Cardiac muscle cell (in vitro differentiated cells and primary cell): ENCODE measurements around the gene HOXA3. TPM values are rescaled to one million over a fixed set of nuclear protein-coding genes. Genes with fewer than 3 reads are reported as not detected.

ENCODE experiments used
- DNase-seq, 2 donors: peaks; one replicate each; pipeline versions ENCODE4 v3.0.0 to v3.0.0-alpha.2; 2010 to 2017; ENCODE audit warnings: low read depth in 1 of 2, low spot score in 1 of 2
- H3K27ac ChIP-seq: fragments of 200-600 bp; sonication (generic); 2 replicates; pipeline ENCODE4 v1.5.1; 2016
- H3K27me3 ChIP-seq: fragments of 200-600 bp; sonication (generic); 2 replicates; pipeline ENCODE4 v1.6.0; 2016; ENCODE audit warnings: control low read depth
- H3K36me3 ChIP-seq: fragments of 200-600 bp; sonication (generic); 2 replicates; pipeline ENCODE4 v1.5.1; 2016; ENCODE audit warnings: control low read depth
- H3K4me1 ChIP-seq: fragments of 200-600 bp; sonication (generic); 2 replicates; pipeline ENCODE4 v1.8.1; 2017; ENCODE audit warnings: low read depth, mild to moderate bottlenecking, mixed run types
- H3K4me3 ChIP-seq: fragments of 200-600 bp; sonication (generic); 2 replicates; pipeline ENCODE4 v1.5.1; 2016; ENCODE audit warnings: mild to moderate bottlenecking
- H3K9me3 ChIP-seq: fragments of 200-600 bp; sonication (generic); 2 replicates; pipeline ENCODE4 v1.5.1; 2017; ENCODE audit warnings: low read depth, mild to moderate bottlenecking, control low read depth
- polyA plus RNA-seq: library from polyadenylated mRNA; unstranded; fragments of >200 nt; fragmentation: Nextera tagmentation; extraction: Ambion mirVana; gene quantifications from 2 replicates; pipeline ENCODE4 v1.2.1, GENCODE V29; 2016
- total RNA-seq: library from RNA; depleted of rRNA; stranded (reverse); fragments of >200 nt; gene quantifications from 2 replicates; pipeline ENCODE4 v1.2.3, GENCODE V29; 2016
- TF ChIP-seq, protein P1 (sequence below): IDR thresholded peaks from 2 replicates; pipeline ENCODE4 v1.5.1; 2012; ENCODE audit warnings: low read depth, mild to moderate bottlenecking, low read length

HOXA3 gene
- total and polyA plus RNA-seq, 2 experiments from 2014 or later, result 1.4 to 9.4 TPM

DNA sequence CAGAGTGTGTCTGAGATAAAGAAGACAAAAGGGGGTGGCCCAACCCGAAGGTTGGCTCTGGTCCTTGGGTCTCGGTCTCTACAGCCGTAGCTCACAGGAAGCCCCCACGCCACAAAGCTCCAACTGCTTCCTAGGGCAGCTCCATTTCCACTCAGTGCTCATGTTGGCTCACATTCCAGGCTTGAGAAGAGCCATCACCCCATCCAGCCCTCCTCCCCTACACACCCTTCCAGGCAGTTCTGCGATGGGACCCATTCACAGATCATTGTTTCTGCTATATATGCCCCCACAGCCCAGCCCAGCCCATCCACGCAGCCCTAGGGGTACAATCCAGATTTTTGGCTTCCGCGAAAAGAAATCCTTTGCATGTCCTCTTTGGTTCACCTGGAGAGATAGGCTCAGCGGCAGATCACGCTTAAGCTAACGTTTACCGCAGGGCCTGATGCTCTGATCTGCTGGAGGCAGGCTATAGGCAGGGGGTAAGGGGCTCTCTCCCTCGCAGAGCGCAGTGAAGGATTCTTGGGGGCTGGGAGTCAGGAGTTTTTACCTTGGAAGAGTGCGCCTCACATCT lies 38.9 kb upstream of the HOXA3 start:
- TF ChIP-seq, protein P1, sequence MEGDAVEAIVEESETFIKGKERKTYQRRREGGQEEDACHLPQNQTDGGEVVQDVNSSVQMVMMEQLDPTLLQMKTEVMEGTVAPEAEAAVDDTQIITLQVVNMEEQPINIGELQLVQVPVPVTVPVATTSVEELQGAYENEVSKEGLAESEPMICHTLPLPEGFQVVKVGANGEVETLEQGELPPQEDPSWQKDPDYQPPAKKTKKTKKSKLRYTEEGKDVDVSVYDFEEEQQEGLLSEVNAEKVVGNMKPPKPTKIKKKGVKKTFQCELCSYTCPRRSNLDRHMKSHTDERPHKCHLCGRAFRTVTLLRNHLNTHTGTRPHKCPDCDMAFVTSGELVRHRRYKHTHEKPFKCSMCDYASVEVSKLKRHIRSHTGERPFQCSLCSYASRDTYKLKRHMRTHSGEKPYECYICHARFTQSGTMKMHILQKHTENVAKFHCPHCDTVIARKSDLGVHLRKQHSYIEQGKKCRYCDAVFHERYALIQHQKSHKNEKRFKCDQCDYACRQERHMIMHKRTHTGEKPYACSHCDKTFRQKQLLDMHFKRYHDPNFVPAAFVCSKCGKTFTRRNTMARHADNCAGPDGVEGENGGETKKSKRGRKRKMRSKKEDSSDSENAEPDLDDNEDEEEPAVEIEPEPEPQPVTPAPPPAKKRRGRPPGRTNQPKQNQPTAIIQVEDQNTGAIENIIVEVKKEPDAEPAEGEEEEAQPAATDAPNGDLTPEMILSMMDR, result no peak
- Histone ChIP-seq H3K27me3 (peaks cover 100% of the 10 kb centered on the region), H3K27ac (no peak overlapping the region), H3K9me3 (no peaks in the 10 kb centered on the region), H3K4me3 (no peak overlapping the region), H3K36me3 (no peaks in the 10 kb centered on the region), H3K4me1 (no peaks in the 10 kb centered on the region)
- no peak for DNase-seq

DNA sequence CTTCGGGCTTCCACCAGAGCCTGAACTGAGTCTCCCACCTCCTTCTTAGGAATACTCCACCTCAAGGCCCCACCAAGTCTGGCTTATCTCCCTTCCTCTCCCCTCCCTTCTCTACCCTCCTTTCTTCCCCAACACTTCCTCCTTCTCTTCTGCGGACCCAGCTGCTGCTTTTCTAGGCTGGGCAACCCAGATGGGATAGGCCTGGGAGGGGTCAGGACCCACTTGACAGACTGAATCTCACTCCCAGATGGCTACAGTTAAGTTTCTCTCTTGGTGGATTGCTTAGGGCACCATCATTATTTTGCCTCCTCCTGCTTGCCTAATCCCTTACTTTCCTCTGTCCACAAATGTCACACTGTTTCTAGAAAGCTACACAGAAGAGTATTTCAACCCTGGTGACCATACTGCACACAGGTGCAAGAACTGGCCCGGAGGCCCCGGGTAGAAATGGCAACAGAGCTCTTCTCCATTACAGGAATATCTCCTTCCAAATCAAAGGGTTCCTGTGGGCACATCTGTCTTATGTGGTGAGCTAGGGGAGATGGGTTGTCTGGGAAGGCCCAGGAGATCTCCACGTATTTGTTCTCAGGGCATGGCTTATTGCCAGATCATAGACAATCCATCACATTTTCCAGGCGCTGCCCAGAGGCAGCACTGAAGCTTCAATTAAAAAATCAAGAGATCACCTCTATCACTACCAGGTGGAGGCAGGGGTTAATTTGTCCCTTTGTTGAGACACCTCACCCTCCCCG lies 37.8 kb upstream of the HOXA3 start:
- no peaks in the 10 kb centered on the region for H3K4me1 ChIP-seq
- peaks cover 100% of the 10 kb centered on the region for H3K27me3 ChIP-seq
- H3K27ac ChIP-seq, result no peak overlapping the region
- H3K36me3 ChIP-seq, result no peaks in the 10 kb centered on the region
- H3K9me3 ChIP-seq, result no peaks in the 10 kb centered on the region
- no peak for DNase-seq
- no peak overlapping the region for H3K4me3 ChIP-seq
- TF ChIP-seq, protein P1, result no peak

DNA sequence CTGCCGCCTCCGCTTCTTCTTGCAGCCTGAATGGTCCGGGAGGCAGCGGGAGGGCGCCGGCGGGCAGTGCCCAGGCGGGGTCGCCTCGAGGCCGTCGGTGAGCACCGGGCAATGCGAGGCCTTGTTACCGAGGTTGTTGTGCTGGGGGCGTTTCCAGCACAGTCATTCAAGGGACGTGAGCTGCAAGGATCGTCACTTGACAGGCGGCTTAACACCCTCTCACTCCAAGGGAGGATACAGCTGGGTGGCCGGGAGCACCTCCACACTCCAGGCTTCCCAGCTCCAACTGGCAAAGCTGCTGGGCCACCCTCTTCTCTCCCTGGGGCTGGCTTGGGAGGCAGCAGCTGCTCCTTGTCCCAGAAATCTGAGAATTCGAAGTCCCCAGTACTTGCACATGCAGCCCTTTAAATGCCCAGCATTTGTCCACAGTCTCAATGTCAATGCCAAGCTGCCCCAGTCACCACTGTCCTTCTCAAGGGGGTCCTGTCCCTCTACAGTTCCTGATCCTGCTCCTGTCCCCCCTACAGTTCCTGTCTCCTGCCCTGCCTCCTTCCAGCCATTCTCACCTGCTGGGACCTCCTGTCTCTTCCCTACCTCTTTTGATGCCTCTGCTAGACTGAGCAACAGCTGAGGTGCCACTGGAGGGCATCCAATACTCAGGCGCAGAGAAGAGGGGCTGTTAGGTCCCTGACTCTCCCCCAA lies 37.1 kb upstream of the HOXA3 start:
- H3K27ac ChIP-seq, result no peak overlapping the region
- H3K4me3 ChIP-seq, result no peak overlapping the region
- peaks cover 100% of the 10 kb centered on the region for H3K27me3 ChIP-seq
- TF ChIP-seq, protein P1, result no peak
- DNase-seq, result no peak
- no peaks in the 10 kb centered on the region for H3K4me1 ChIP-seq
- no peaks in the 10 kb centered on the region for H3K36me3 ChIP-seq
- H3K9me3 ChIP-seq, result no peaks in the 10 kb centered on the region

DNA sequence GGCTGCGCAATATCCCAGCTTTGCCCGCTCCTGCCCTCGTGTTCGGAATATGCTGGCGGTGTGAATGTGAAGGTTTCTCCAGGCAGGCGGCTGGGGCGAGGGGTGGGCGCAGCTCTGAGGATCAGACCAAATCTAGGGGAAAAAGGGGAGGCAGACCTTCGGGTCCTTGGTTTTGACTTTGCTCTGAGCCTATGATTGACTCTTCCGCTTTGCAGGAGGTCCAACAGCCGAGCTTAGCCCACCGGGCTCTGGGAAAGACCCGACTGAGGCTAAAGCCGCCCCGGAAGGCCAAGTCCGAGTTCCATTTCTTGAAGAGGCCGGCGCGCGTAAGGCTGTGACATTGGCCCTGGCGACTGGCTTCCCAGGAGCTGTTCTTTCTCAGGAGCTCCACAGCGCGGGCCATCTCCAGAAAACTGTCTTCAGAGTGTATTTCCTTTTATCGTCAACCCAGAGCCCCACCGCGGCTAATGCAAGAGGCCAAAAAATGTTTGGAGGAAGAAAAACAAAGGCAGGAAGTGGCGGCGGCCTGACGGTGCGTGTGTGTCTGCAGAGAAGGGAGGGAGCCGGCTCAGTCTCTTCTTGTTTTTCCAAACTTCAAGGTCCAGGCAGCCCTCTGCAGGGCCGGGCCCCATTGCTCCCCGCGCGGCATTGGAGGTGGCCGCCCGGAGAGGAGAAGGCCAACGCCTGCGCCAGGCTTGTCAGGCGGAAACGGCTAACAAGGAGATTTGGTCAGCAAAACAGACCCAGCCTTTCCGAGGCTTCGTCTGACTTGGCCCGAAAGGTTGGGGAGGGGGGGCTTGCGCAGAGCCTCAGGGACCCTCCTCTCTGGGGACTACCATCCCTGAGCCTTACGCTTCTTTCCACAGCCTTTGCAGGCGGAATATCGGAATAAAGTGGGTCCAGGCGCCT lies 36.3 kb upstream of the HOXA3 start:
- DNase-seq, result peak in 1 of 2 donors; percentile 30
- Histone ChIP-seq H3K27ac (no peak overlapping the region), H3K36me3 (no peaks in the 10 kb centered on the region), H3K4me1 (peaks cover 3% of the 10 kb centered on the region), H3K27me3 (peaks cover 100% of the 10 kb centered on the region), H3K9me3 (no peaks in the 10 kb centered on the region), H3K4me3 (peak overlapping the region; percentile 10)
- TF ChIP-seq, protein P1, result no peak
